ENCODE data around the gene HS3ST3A1.
A peak's percentile ranks its signal among the peaks of the same experiment; 100 is the strongest.

The HS3ST3A1 gene

DNA sequence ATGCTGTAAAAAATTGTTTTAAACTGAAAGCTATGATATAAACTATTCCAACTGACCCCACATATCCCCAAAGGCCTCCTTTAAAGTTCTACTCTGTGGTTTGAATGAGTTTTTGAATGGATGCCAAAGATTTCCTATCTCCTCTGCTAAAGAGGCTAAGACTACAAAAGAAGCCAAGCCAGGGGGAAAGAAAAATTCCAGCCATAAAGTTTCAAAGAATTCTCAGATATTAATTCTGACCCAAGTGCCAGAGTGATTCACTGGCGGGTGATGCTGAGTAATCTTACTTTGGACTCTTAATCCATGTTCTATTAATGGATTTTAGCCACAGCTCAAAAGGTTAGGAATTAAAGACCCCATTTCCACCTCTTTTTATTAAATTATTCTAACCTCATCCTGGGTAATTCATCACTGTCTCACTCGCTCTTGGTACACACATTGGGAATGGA, 60.7 kb downstream of the HS3ST3A1 start:
- TF ChIP-seq CTCF (IDR thresholded peaks at IDR 0.05; ENCODE audit: insufficient read depth, low read depth, low read length, missing control alignments): no peak
- DNase-seq (ENCODE audit: low read depth): no peak
- no peak overlapping the region for H3K4me3 ChIP-seq (ENCODE audit: low read depth, low read length)

DNA sequence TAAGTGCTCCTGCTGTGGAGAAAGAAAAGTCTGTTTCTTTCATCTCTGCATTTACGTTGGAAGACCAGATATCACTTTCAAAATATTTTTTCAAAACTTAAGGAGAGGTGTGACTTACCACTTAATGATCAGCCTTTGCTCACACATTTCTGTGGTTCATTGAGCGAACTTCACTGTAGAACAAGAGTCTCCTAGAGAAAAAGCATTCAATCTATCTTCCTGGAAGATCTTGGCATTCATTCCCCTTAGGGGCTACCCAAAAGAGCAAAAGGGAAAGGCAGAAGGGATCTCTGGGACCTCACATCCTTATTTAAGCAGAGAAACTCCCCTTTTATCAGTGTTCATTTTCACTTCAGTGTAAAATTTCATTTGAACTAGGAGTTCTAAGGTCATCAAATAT, 61.2 kb downstream of the HS3ST3A1 start:
- no peak overlapping the region for H3K4me3 ChIP-seq (ENCODE audit: low read depth, low read length)
- no peak for TF ChIP-seq CTCF (IDR thresholded peaks at IDR 0.05; ENCODE audit: insufficient read depth, low read depth, low read length, missing control alignments)
- no peak for DNase-seq (ENCODE audit: low read depth)

DNA sequence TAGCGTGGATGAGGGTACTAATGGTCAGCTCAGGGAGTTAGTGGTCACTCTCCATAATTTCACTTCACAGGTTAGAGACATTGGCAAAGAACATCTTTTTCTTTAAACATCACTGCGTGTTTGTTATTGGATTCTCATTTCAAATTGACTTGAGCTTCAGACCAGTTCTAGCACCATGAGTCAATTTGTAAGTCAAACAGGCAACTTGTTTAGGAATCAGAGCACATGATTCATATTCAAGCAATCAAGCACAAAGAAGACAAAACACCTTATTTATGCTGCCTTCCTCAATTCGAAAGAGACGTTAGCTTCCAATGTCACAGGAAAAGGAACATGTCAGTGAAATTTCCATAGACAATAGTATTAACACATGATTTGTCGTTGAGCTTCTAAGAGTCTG, 62.3 kb downstream of the HS3ST3A1 start:
- TF ChIP-seq CTCF (IDR thresholded peaks at IDR 0.05; ENCODE audit: insufficient read depth, low read depth, low read length, missing control alignments): no peak
- no peak for DNase-seq (ENCODE audit: low read depth)
- H3K4me3 ChIP-seq (ENCODE audit: low read depth, low read length): no peak overlapping the region

DNA sequence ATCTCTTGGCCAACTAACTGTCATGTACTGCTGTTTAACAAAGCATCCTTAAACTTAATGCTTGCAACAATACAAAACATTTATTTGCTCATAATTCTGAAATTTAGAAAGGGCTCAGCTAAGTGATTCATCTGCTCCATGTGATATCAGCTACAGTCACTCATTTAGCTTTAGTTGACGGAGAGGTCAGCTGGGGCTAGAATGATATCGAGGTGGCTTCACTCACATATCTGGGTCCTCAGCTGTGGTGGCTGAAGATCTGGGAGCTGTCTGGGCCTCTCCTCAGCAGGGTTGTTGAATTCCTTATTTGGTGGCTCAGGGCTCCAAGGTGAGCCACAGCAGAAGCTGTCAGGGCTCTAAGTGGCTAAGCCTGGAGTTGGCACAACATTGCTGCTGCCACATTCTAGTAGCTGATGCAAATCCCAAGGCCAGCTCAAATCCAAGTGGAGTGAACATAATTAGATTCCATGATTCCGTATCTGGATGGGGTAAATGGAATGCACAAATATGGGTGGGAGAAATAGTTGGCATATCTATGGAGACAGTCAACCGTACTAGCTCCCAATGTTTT, 62.8 kb downstream of the HS3ST3A1 start:
- DNase-seq (ENCODE audit: low read depth): no peak
- no peak for TF ChIP-seq CTCF (IDR thresholded peaks at IDR 0.05; ENCODE audit: insufficient read depth, low read depth, low read length, missing control alignments)

GRCh38 chr17:13537871-13538643, 63.7 kb downstream of the HS3ST3A1 start:
- peak; percentile 29 for DNase-seq (ENCODE audit: low read depth)
- no peak overlapping the region for H3K4me3 ChIP-seq (ENCODE audit: low read depth, low read length)
- TF ChIP-seq CTCF (IDR thresholded peaks at IDR 0.05; ENCODE audit: insufficient read depth, low read depth, low read length, missing control alignments): no peak

More for the DNA sequence above, 62.8 kb downstream of the HS3ST3A1 start:
- no peak overlapping the region for H3K4me3 ChIP-seq (ENCODE audit: low read depth, low read length)

DNA sequence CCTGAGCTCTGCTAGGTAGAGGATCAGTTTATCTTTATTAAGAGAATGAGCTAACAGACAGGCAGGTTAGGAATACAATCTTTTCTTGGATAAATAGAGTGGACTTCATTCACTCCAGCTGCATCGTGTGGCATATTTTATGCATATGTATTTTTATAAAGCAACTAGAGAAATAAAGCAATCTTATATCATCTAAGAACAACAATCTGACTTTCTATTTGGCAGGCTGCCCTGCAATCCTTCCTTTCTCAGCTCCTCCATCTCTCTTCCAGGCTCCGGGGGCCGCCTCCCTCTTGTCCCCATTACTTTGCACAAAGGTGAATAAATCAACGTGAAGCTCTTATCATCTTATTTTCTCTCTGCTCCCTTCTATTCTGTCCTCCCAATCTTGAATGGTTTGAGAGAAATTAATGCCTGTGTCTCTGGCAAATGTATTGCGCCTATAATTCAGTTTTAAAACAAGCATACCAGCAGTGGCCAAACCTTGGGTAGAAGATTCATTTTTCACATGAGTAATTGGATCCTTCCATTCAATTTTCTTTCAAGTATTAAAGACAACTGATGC, 64.5 kb downstream of the HS3ST3A1 start:
- no peak for TF ChIP-seq CTCF (IDR thresholded peaks at IDR 0.05; ENCODE audit: insufficient read depth, low read depth, low read length, missing control alignments)
- no peak overlapping the region for H3K4me3 ChIP-seq (ENCODE audit: low read depth, low read length)
- DNase-seq (ENCODE audit: low read depth): no peak
